NB4 (cell line): Measurements from ENCODE around the gene STXBP3.

Experiments
- DNase-seq: peaks from one replicate; pipeline ENCODE4 v3.0.0; 2010; ENCODE audit warnings: low read depth
- H3K4me3 ChIP-seq: one replicate; pipeline ENCODE4 v1.5.1; 2011; ENCODE audit warnings: mild to moderate bottlenecking, low read depth, low read length, moderate library complexity
- MYC ChIP-seq: IDR thresholded peaks from 2 replicates; pipeline ENCODE4 v1.6.1; 2011; ENCODE audit warnings: low read depth, low read length
- POLR2A ChIP-seq: IDR thresholded peaks from 2 replicates; pipeline ENCODE4 v1.6.1; 2011; ENCODE audit warnings: mild to moderate bottlenecking; ENCODE audit not compliant: insufficient read length; ENCODE audit errors: extremely low read depth
- TF ChIP-seq, protein P1 (sequence below): IDR thresholded peaks from 2 replicates; pipeline ENCODE4 v1.6.1; 2011; ENCODE audit warnings: low read depth, low read length
- TF ChIP-seq, protein P2 (sequence below): IDR thresholded peaks from one replicate; pipeline ENCODE4 v1.5.1; 2012; ENCODE audit warnings: low read depth, low read length

STXBP3 gene

DNA sequence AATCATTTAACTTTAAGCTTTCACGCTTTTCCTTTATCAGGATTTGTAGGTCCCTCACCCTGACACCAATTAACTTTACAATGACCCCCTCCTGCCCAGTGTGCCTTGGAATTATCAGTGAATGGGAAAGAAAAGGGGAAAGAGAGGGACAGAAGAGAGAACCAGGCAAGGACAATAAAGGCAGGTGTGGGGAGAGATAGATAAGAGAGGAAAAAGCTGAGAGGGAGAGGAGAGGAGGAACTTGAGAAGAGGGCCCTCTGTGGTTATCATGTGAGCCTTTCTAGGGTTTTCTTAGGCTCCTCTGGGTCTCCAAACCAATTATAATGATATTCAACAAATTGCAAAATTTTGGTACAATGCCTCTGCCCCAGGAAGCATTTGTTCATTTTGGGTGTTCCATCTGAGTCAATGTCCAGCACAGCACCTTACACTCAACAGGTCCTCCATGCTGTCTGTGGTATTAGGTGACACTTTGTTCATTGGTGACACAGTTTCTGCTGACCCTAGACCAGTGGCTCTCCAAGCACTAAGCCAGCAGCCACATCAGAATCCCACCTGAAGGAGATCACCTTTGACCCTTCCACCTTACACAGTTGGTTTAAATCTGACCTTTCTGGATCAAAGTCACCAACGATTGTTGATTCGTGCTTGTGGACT is 96.2 kb downstream of the STXBP3 start:
- H3K4me3 ChIP-seq = no peak overlapping the region
- no peak for DNase-seq
- TF ChIP-seq MYC (no peak), POLR2A (no peak)
- TF ChIP-seq, protein P1, sequence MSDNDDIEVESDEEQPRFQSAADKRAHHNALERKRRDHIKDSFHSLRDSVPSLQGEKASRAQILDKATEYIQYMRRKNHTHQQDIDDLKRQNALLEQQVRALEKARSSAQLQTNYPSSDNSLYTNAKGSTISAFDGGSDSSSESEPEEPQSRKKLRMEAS = no peak
- TF ChIP-seq, protein P2, sequence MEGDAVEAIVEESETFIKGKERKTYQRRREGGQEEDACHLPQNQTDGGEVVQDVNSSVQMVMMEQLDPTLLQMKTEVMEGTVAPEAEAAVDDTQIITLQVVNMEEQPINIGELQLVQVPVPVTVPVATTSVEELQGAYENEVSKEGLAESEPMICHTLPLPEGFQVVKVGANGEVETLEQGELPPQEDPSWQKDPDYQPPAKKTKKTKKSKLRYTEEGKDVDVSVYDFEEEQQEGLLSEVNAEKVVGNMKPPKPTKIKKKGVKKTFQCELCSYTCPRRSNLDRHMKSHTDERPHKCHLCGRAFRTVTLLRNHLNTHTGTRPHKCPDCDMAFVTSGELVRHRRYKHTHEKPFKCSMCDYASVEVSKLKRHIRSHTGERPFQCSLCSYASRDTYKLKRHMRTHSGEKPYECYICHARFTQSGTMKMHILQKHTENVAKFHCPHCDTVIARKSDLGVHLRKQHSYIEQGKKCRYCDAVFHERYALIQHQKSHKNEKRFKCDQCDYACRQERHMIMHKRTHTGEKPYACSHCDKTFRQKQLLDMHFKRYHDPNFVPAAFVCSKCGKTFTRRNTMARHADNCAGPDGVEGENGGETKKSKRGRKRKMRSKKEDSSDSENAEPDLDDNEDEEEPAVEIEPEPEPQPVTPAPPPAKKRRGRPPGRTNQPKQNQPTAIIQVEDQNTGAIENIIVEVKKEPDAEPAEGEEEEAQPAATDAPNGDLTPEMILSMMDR = no peak

DNA sequence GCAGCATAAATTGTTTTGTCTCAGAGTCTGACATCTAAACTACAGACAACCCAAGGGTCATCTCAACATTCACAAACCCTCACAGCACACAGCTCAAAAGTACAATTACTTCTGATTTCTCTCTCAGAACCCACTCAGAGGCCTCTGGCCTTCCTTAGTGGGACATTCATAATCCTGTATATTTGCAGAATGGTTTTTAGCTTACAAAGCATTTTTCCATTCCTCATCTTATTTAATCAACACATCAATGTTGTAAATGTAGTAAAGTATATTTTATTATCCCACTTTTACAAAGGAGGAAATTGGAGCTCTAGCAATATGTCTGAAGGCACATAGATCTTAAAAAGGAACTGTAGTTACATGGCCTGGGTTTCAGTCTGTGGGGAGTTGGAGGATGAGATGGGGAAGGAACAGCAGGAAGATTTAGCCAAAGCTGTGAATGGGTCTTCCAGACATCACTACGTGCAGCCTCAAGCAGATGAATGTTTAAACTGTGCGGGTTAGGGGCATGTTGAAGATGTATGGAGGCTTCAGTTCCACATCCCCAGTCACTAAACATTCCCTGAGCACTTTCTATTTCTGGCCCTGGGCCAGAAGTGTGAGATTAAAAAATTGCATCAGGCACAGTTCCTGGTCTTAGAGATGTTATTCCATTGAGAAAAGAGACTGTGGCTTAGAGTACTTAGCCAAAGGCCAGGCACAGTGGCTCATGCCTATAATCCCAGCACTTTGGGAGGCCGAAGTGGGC is 97.1 kb downstream of the STXBP3 start:
- TF ChIP-seq POLR2A (no peak), MYC (no peak)
- TF ChIP-seq, protein P1 = no peak
- TF ChIP-seq, protein P2 = no peak
- no peak overlapping the region for H3K4me3 ChIP-seq
- no peak for DNase-seq

DNA sequence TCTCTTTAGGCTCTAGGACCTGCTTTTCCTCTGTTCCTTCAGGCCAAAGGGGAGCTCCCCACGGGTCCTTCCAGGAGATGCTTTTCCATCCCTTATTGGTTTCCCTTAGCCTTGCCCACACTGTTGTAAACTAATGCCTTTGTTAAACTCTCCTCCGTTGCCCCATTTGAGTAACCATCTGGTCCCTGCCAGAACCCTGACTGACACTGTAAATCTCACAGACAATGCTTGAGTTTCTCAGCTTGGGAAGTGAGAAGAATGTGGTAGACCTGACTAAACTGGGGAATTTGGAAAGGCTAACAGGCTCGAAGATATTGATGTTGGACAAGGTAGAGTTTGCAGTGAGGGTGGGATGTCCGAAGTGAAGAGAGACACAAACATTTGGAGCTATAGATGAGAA is 99.0 kb downstream of the STXBP3 start:
- DNase-seq = no peak
- H3K4me3 ChIP-seq = no peak overlapping the region
- TF ChIP-seq MYC (no peak), POLR2A (no peak)
- TF ChIP-seq, protein P1 = no peak
- TF ChIP-seq, protein P2 = no peak

DNA sequence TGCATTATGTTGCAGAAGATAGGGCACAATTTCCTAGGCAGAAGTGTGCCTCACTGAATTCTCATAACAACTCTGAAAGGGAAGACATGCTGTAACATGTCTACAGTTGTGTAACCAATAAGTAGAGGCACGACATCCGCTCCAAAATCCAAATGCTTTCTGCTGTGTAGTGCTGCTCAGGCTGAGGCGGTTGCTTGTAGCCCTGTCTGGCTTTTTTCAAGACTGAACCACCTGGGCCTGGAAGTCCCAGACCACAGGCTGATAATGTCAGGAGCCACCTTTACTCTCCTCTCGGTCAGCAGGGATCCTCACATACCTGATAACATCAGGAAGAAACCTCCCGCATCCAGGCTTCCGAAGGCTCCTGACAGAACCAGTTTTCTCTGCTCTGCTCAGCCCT is 99.5 kb downstream of the STXBP3 start:
- DNase-seq = no peak
- TF ChIP-seq MYC (no peak), POLR2A (no peak)
- TF ChIP-seq, protein P1 = no peak
- TF ChIP-seq, protein P2 = no peak
- no peak overlapping the region for H3K4me3 ChIP-seq

DNA sequence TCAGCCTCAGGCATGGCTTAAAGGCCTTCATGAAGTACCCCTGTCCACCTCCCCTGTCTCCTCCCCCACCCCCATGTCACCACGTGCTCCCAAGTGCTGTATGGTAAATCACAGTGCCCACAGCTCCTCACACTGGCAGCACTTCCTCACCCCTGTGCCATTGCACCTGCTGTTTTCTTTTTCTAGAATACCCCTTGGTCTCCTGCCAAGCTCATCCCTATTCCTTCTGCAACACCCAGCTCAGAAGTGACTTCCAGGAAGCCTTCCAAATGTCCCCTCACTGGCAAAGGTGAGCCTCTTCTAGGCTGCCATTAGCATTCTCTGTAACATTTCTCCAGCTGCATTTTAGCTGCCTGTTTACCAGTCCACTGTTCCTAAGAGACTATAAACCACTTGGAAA is 101.0 kb downstream of the STXBP3 start:
- TF ChIP-seq MYC = no peak
- TF ChIP-seq, protein P1 = no peak
- DNase-seq = no peak
- H3K4me3 ChIP-seq = no peak overlapping the region

DNA sequence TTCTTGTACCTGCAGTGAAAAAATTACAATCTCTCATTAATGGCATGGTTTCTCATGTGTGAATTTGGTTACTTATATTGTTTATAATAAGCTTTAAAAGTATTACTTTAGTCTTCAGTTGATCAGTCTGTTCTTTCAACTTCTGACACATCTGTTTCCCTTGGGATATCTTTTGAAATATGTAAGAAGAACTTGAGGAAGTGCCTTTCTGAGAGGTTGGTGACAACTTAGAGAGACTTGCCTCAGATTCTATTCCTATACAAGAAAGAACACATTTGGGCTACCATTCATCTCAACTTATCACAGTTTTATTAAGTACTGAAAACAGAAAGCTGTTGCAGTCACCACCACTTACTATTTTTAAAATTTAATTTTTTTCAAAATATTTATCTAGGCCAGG is 102.3 kb downstream of the STXBP3 start:
- TF ChIP-seq POLR2A = no peak
- TF ChIP-seq, protein P1 = no peak
- TF ChIP-seq MYC = no peak
- TF ChIP-seq, protein P2 = no peak
- DNase-seq = peak; percentile 75
- H3K4me3 ChIP-seq = no peak overlapping the region
